MM.1S (cell line): Measurements from ENCODE around the gene CERS6.

Experiments
- CTCF ChIP-seq: fragments of 300-600 bp; sonication (generic); IDR thresholded peaks from 2 replicates; pipeline ENCODE4 v1.5.1; 2016; ENCODE audit warnings: antibody characterized with exemption, low read length, mixed read lengths
- EZH2 ChIP-seq: fragments of 300-600 bp; sonication (generic); optimal IDR thresholded peaks from 2 replicates; pipeline ENCODE3; 2017; ENCODE audit warnings: low read depth, mild to moderate bottlenecking, antibody characterized with exemption, low read length, mixed read lengths
- EZH2phosphoT487 ChIP-seq: fragments of 300-600 bp; sonication (generic); IDR thresholded peaks from 2 replicates; pipeline ENCODE4 v1.6.1; 2018; ENCODE audit warnings: antibody characterized with exemption, low read length

- no peak for TF ChIP-seq CTCF
- TF ChIP-seq EZH2 = no peak
- TF ChIP-seq EZH2phosphoT487 = no peak
Measured at GRCh38 chr2:168717790-168718502, 261.9 kb downstream of the CERS6 start.
